Measurements from ENCODE around the gene TPRG1. TPM values are rescaled to one million over a fixed set of nuclear protein-coding genes. Genes with fewer than 3 reads are reported as not detected.
"Not testable (repeated sequence)": the region's sequence is repeated elsewhere in the genome, so short reads cannot be mapped to it uniquely, and the experiment has no call there.

The TPRG1 gene
- total and polyA plus RNA-seq, 7 experiments from 2014 or later = 0.13 to 5.4 (median 1.3) TPM

GRCh38 chr3:189322339-189322738, 150.6 kb downstream of the TPRG1 start:
- intact Hi-C loops (cut with micrococcal nuclease) = loop anchor here (5.0 to 10.0 kb wide), 6 partner anchors 35 to 1585 kb away; no protein-coding TSS in a partner anchor
- peak overlapping the region in 5 of 9 donors; percentile 13 to 59 (median 47) for H3K27ac Mint-ChIP-seq

GRCh38 chr3:189324538-189325138, 152.9 kb downstream of the TPRG1 start:
- Mint-ChIP-seq H3K9me3 (peaks cover 0 to 22% (median 1%) of the 10 kb centered on the region in 11 donors), H3K27ac (peak overlapping the region; percentile 86 to 100 (median 94)), H3K27me3 (peaks cover 0 to 4% (median 0%) of the 10 kb centered on the region in 5 donors), H3K36me3 (peaks cover 0 to 61% (median 6%) of the 10 kb centered on the region in 5 donors), H3K4me1 (peaks cover 27 to 80% (median 73%) of the 10 kb centered on the region in 7 donors), H3K4me3 (peak overlapping the region; percentile 72 to 87 (median 82))
- H3K4me1 ChIP-seq (ENCODE audit: control insufficient read depth in 2 of 2, insufficient read depth in 2 of 2, low read length in 2 of 2) = peaks cover 33 to 46% of the 10 kb centered on the region in 2 donors
- no peaks in the 10 kb centered on the region for H3K27me3 ChIP-seq (ENCODE audit: control insufficient read depth in 2 of 2, insufficient read depth in 2 of 2, low read length in 2 of 2)
- intact Hi-C loops (cut with micrococcal nuclease) = loop anchor here (1.0 to 10.0 kb wide), 20 partner anchors 10 to 1587 kb away; partner anchors contain the start of gene BCL6 (in 1 of the 2)
- H3K4me3 ChIP-seq (ENCODE audit: low read length) = peak overlapping the region; percentile 21
- H3K36me3 ChIP-seq (ENCODE audit: control insufficient read depth in 2 of 3, insufficient read depth in 3 of 3, low read length in 3 of 3) = no peaks in the 10 kb centered on the region
- ChIA-PET POLR2A (interaction anchor here (0.6 to 2.8 kb wide), 9 partner anchors 11 to 489 kb away, joined by 3 to 20 read pairs (median 5); no protein-coding TSS in a partner anchor), CTCF (interaction anchor here (0.9 to 1.9 kb wide), 5 partner anchors 20 to 52 kb away, joined by 3 to 8 read pairs (median 6); no protein-coding TSS in a partner anchor)
- peak; percentile 98 for ATAC-seq
- no peaks in the 10 kb centered on the region for H3K9me3 ChIP-seq (ENCODE audit: control insufficient read depth in 2 of 3, low read length in 3 of 3)
- peak overlapping the region; percentile 51 for H3K27ac ChIP-seq (ENCODE audit: low read depth, low read length)
- peak; percentile 15 to 96 (median 94) for DNase-seq

More at GRCh38 chr3:189322339-189322738, 150.6 kb downstream of the TPRG1 start:
- Mint-ChIP-seq H3K27me3 (peaks cover 0 to 4% (median 0%) of the 10 kb centered on the region in 5 donors), H3K36me3 (peaks cover 0 to 58% (median 6%) of the 10 kb centered on the region in 5 donors), H3K9me3 (peaks cover 0 to 20% (median 0%) of the 10 kb centered on the region in 11 donors), H3K4me1 (peaks cover 31 to 91% (median 77%) of the 10 kb centered on the region in 7 donors), H3K4me3 (peak overlapping the region in 4 of 10 donors; percentile 16 to 39 (median 20))
- CTCF ChIA-PET = interaction anchor here (2.0 kb wide), 1 partner anchor 12 kb away, joined by 5 read pairs; no protein-coding TSS in a partner anchor
- ATAC-seq = no peak
- no peak for DNase-seq
- Histone ChIP-seq H3K9me3 (ENCODE audit: control insufficient read depth in 2 of 3, low read length in 3 of 3) (no peaks in the 10 kb centered on the region), H3K27ac (ENCODE audit: low read depth, low read length) (no peak overlapping the region), H3K4me1 (ENCODE audit: control insufficient read depth in 2 of 2, insufficient read depth in 2 of 2, low read length in 2 of 2) (peaks cover 33 to 35% of the 10 kb centered on the region in 2 donors), H3K36me3 (ENCODE audit: control insufficient read depth in 2 of 3, insufficient read depth in 3 of 3, low read length in 3 of 3) (no peaks in the 10 kb centered on the region), H3K27me3 (ENCODE audit: control insufficient read depth in 2 of 2, insufficient read depth in 2 of 2, low read length in 2 of 2) (no peaks in the 10 kb centered on the region), H3K4me3 (ENCODE audit: low read length) (no peak overlapping the region)
- POLR2A ChIA-PET = interaction anchor here (0.7 to 2.2 kb wide), 3 partner anchors 32 to 54 kb away, joined by 3 to 7 read pairs (median 4); no protein-coding TSS in a partner anchor

GRCh38 chr3:189325454-189325853, 153.7 kb downstream of the TPRG1 start:
- intact Hi-C loops (cut with micrococcal nuclease) = loop anchor here (2.0 to 10.0 kb wide), 6 partner anchors 69 to 1525 kb away; no protein-coding TSS in a partner anchor
- CTCF ChIA-PET = interaction anchor here (1.8 to 1.9 kb wide), 2 partner anchors 21 to 53 kb away, joined by 6 to 8 read pairs; no protein-coding TSS in a partner anchor
- Mint-ChIP-seq H3K36me3 (peaks cover 0 to 60% (median 6%) of the 10 kb centered on the region in 5 donors), H3K27ac (peak overlapping the region; percentile 86 to 100 (median 94)), H3K4me1 (peaks cover 33 to 86% (median 76%) of the 10 kb centered on the region in 7 donors), H3K4me3 (peak overlapping the region in 9 of 10 donors; percentile 18 to 86 (median 78)), H3K9me3 (peaks cover 0 to 22% (median 1%) of the 10 kb centered on the region in 11 donors), H3K27me3 (peaks cover 0 to 4% (median 0%) of the 10 kb centered on the region in 5 donors)
- no peaks in the 10 kb centered on the region for H3K36me3 ChIP-seq (ENCODE audit: control insufficient read depth in 2 of 3, insufficient read depth in 3 of 3, low read length in 3 of 3)
- no peaks in the 10 kb centered on the region for H3K9me3 ChIP-seq (ENCODE audit: control insufficient read depth in 2 of 3, low read length in 3 of 3)
- POLR2A ChIA-PET = interaction anchor here (1.8 to 2.8 kb wide), 4 partner anchors 10 to 39 kb away, joined by 5 to 20 read pairs (median 6); no protein-coding TSS in a partner anchor
- DNase-seq (no peak), ATAC-seq (no peak)
- H3K27ac ChIP-seq (ENCODE audit: low read depth, low read length) = peak overlapping the region; percentile 51
- peaks cover 38 to 52% of the 10 kb centered on the region in 2 donors for H3K4me1 ChIP-seq (ENCODE audit: control insufficient read depth in 2 of 2, insufficient read depth in 2 of 2, low read length in 2 of 2)
- H3K27me3 ChIP-seq (ENCODE audit: control insufficient read depth in 2 of 2, insufficient read depth in 2 of 2, low read length in 2 of 2) = no peaks in the 10 kb centered on the region
- no peak overlapping the region for H3K4me3 ChIP-seq (ENCODE audit: low read length)

- not testable (repeated sequence) for DNase-seq; H3K27me3 ChIP-seq (ENCODE audit: control insufficient read depth in 2 of 2, insufficient read depth in 2 of 2, low read length in 2 of 2); H3K9me3 ChIP-seq (ENCODE audit: control insufficient read depth in 2 of 3, low read length in 3 of 3); ATAC-seq; H3K4me3 ChIP-seq (ENCODE audit: low read length); H3K36me3 ChIP-seq (ENCODE audit: control insufficient read depth in 2 of 3, insufficient read depth in 3 of 3, low read length in 3 of 3); H3K27me3 Mint-ChIP-seq; H3K27ac ChIP-seq (ENCODE audit: low read depth, low read length)
- Mint-ChIP-seq H3K36me3 (peaks cover 0 to 50% (median 0%) of the 10 kb centered on the region in 5 donors), H3K4me3 (peak overlapping the region in 2 of 10 donors; percentile 58 to 62), H3K4me1 (peaks cover 27 to 84% (median 70%) of the 10 kb centered on the region in 7 donors), H3K9me3 (peaks cover 0 to 15% (median 0%) of the 10 kb centered on the region in 11 donors), H3K27ac (peak overlapping the region in 4 of 9 donors; percentile 6 to 85 (median 74))
- intact Hi-C loops (cut with micrococcal nuclease) = loop anchor here in 1 of 2 donors (2.0 to 10.0 kb wide), 3 partner anchors 51 to 1415 kb away; no protein-coding TSS in a partner anchor
- ChIA-PET POLR2A (interaction anchor here (0.6 to 1.4 kb wide), 5 partner anchors 9 to 63 kb away, joined by 3 to 4 read pairs (median 3); no protein-coding TSS in a partner anchor), CTCF (interaction anchor here (1.1 to 1.7 kb wide), 3 partner anchors 10 to 25 kb away, joined by 3 to 5 read pairs (median 4); no protein-coding TSS in a partner anchor)
- H3K4me1 ChIP-seq (ENCODE audit: control insufficient read depth in 2 of 2, insufficient read depth in 2 of 2, low read length in 2 of 2) = peaks cover 39 to 49% of the 10 kb centered on the region in 2 donors
These were observed 157.9 kb downstream of the TPRG1 start for GRCh38 chr3:189329630-189330029.

GRCh38 chr3:189330066-189330465, 158.3 kb downstream of the TPRG1 start:
- Histone ChIP-seq H3K4me1 (ENCODE audit: control insufficient read depth in 2 of 2, insufficient read depth in 2 of 2, low read length in 2 of 2) (peaks cover 36 to 47% of the 10 kb centered on the region in 2 donors), H3K4me3 (ENCODE audit: low read length) (no peak overlapping the region), H3K27me3 (ENCODE audit: control insufficient read depth in 2 of 2, insufficient read depth in 2 of 2, low read length in 2 of 2) (no peaks in the 10 kb centered on the region), H3K36me3 (ENCODE audit: control insufficient read depth in 2 of 3, insufficient read depth in 3 of 3, low read length in 3 of 3) (no peaks in the 10 kb centered on the region), H3K9me3 (ENCODE audit: control insufficient read depth in 2 of 3, low read length in 3 of 3) (no peaks in the 10 kb centered on the region), H3K27ac (ENCODE audit: low read depth, low read length) (no peak overlapping the region)
- ChIA-PET POLR2A (interaction anchor here (0.8 to 1.4 kb wide), 3 partner anchors 9 to 38 kb away, joined by 3 to 4 read pairs (median 4); no protein-coding TSS in a partner anchor), CTCF (interaction anchor here (1.1 to 1.7 kb wide), 3 partner anchors 10 to 25 kb away, joined by 3 to 5 read pairs (median 4); no protein-coding TSS in a partner anchor)
- DNase-seq = no peak
- Mint-ChIP-seq H3K4me1 (peaks cover 30 to 84% (median 70%) of the 10 kb centered on the region in 7 donors), H3K4me3 (peak overlapping the region in 4 of 10 donors; percentile 25 to 64 (median 60)), H3K27ac (peak overlapping the region in 5 of 9 donors; percentile 5 to 85 (median 67)), H3K9me3 (peaks cover 0 to 15% (median 0%) of the 10 kb centered on the region in 11 donors), H3K27me3 (no peaks in the 10 kb centered on the region), H3K36me3 (peaks cover 0 to 47% (median 0%) of the 10 kb centered on the region in 5 donors)
- intact Hi-C loops (cut with micrococcal nuclease) = loop anchor here in 1 of 2 donors (2.0 kb wide), 1 partner anchor 51 kb away; no protein-coding TSS in a partner anchor
- ATAC-seq = no peak
